Stimulated activated CD8-positive, alpha-beta memory T cell treated with anti-CD3 and anti-CD28 coated beads, Interleukin-4, amount 100 ng/mL, for 1 hour (primary cell): ENCODE data around the gene GAGE13.
"Not testable (repeated sequence)": the region's sequence is repeated elsewhere in the genome, so short reads cannot be mapped to it uniquely, and the experiment has no call there.

Source experiments
- DNase-seq, 2 donors: peaks; one replicate each; pipeline ENCODE4 v3.0.0-alpha.2; 2020; ENCODE audit warnings: low read depth in 2 of 2, low spot score in 1 of 2

Gene GAGE13

GRCh38 chrX:49330421-49330820 is 961 bp upstream of the GAGE13 start:
- DNase-seq = not testable (repeated sequence)

DNA sequence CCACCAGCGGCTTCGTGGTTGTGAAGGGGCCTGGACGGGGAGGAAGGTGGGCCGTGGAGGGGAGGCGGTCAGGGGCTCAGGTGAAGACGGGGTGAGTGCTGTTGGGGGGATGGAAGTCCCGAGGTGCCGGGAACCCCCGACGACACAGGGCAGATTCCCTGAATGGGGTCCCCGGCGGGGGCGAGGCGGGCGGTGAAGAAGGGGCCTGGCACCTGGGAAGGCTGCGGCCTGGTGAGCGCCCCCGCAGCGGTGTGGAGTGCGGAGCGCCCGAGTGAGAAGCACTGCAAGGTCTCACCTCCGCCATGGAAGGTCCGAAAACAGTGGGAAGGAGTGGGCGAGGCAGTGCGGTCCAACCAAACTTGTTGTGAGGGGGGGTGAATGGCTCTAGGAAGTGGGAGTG is 459 bp downstream of the GAGE13 start:
- not testable (repeated sequence) for DNase-seq

DNA sequence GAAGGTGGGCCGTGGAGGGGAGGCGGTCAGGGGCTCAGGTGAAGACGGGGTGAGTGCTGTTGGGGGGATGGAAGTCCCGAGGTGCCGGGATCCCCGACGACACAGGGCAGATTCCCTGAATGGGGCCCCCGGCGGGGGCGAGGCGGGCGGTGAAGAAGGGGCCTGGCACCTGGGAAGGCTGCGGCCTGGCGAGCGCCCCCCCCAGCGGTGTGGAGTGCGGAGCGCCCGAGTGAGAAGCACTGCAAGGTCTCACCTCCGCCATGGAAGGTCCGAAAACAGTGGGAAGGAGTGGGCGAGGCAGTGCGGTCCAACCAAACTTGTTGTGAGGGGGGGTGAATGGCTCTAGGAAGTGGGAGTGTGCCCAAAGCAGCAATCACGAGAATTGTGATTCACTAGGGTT is 10.1 kb downstream of the GAGE13 start:
- not testable (repeated sequence) for DNase-seq

- DNase-seq = not testable (repeated sequence)
These were observed 13.3 kb downstream of the GAGE13 start for GRCh38 chrX:49344496-49345175.

DNA sequence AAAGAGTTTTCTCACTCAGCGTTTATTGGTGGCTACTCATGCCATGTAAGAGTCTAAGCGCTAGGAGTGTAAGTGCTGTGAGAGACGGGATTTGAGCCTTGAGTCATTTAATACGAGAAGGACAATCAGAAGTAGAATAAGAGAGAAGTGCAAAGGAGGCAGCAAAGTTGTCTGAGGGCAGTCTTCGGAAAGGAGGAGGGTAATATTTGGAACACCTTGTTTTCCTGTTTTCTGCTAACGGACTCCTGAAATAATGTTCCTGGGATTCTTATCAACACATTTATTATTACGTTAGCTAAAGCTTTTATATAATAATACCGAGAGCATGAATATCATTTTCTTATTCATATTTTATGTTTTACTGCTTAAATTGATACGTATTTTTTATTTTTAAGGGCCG is 14.0 kb downstream of the GAGE13 start:
- DNase-seq = not testable (repeated sequence)

- DNase-seq = not testable (repeated sequence)
These were observed 14.8 kb downstream of the GAGE13 start for GRCh38 chrX:49346150-49346549.
